GM21447 (cell line): ENCODE measurements around the gene ZNF281.

Source experiments
- ATAC-seq: cut with Tn5 transposase; IDR thresholded peaks from one replicate; pipeline ENCODE4 v1.9.1; 2021; ENCODE audit not compliant: unreplicated experiment

Gene ZNF281

GRCh38 chr1:200392625-200393185 lies 17.1 kb downstream of the ZNF281 start:
- ATAC-seq: no peak

- no peak for ATAC-seq
These were observed 18.1 kb downstream of the ZNF281 start for GRCh38 chr1:200391747-200392146.

- ATAC-seq: no peak
These were observed 21.0 kb downstream of the ZNF281 start for GRCh38 chr1:200388791-200389190.

- no peak for ATAC-seq
These were observed 23.4 kb downstream of the ZNF281 start for GRCh38 chr1:200386416-200386815.

GRCh38 chr1:200384818-200385390 lies 24.9 kb downstream of the ZNF281 start:
- ATAC-seq: peak; percentile 41

GRCh38 chr1:200381256-200381984 lies 28.4 kb downstream of the ZNF281 start:
- no peak for ATAC-seq

GRCh38 chr1:200380589-200381021 lies 29.2 kb downstream of the ZNF281 start:
- ATAC-seq: peak; percentile 69

- ATAC-seq: no peak
These were observed 29.8 kb downstream of the ZNF281 start for GRCh38 chr1:200379940-200380588.

- no peak for ATAC-seq
These were observed 30.4 kb downstream of the ZNF281 start for GRCh38 chr1:200379432-200379757.

- ATAC-seq: no peak
These were observed 31.7 kb downstream of the ZNF281 start for GRCh38 chr1:200378096-200378495.

- ATAC-seq: no peak
These were observed 33.3 kb downstream of the ZNF281 start for GRCh38 chr1:200376528-200376927.

GRCh38 chr1:200374569-200375295 lies 35.1 kb downstream of the ZNF281 start:
- no peak for ATAC-seq

- ATAC-seq: no peak
These were observed 36.0 kb downstream of the ZNF281 start for GRCh38 chr1:200373811-200374231.

- no peak for ATAC-seq
These were observed 37.0 kb downstream of the ZNF281 start for GRCh38 chr1:200372885-200373181.

GRCh38 chr1:200372095-200372884 lies 37.5 kb downstream of the ZNF281 start:
- ATAC-seq: no peak

GRCh38 chr1:200369706-200370105 lies 40.1 kb downstream of the ZNF281 start:
- no peak for ATAC-seq

GRCh38 chr1:200369131-200369530 lies 40.7 kb downstream of the ZNF281 start:
- ATAC-seq: no peak

- ATAC-seq: no peak
These were observed 41.3 kb downstream of the ZNF281 start for GRCh38 chr1:200368556-200368955.

GRCh38 chr1:200367841-200368534 lies 41.8 kb downstream of the ZNF281 start:
- no peak for ATAC-seq

- ATAC-seq: no peak
These were observed 43.1 kb downstream of the ZNF281 start for GRCh38 chr1:200366577-200367253.
